NOMO-1 treated with DMSO at 0.1 percent for 48 hours (cell line): ENCODE measurements around the gene AGAP1.

ENCODE experiments used
- DNase-seq: peaks from one replicate; lab custom pipeline; 2025; ENCODE audit not compliant: unreplicated experiment; lab: John Stamatoyannopoulos, UW

Gene AGAP1

GRCh38 chr2:235976956-235977355 is 483.1 kb downstream of the AGAP1 start:
- DNase-seq: no peak

GRCh38 chr2:235977445-235977844 is 483.6 kb downstream of the AGAP1 start:
- DNase-seq: no peak

- DNase-seq: no peak
Observed at GRCh38 chr2:235978022-235978421, 484.2 kb downstream of the AGAP1 start.

- no peak for DNase-seq
Observed at GRCh38 chr2:235979037-235979436, 485.2 kb downstream of the AGAP1 start.

- DNase-seq: no peak
Observed at GRCh38 chr2:235979753-235980435, 486.1 kb downstream of the AGAP1 start.

- DNase-seq: no peak
Observed at GRCh38 chr2:235981631-235982030, 487.8 kb downstream of the AGAP1 start.

- DNase-seq: no peak
Observed at GRCh38 chr2:235983016-235983415, 489.2 kb downstream of the AGAP1 start.

- DNase-seq: no peak
Observed at GRCh38 chr2:235984552-235984951, 490.7 kb downstream of the AGAP1 start.

- no peak for DNase-seq
Observed at GRCh38 chr2:235986361-235986760, 492.5 kb downstream of the AGAP1 start.

- no peak for DNase-seq
Observed at GRCh38 chr2:235988271-235989015, 494.6 kb downstream of the AGAP1 start.

- DNase-seq: no peak
Observed at GRCh38 chr2:235989591-235989990, 495.7 kb downstream of the AGAP1 start.

- DNase-seq: no peak
Observed at GRCh38 chr2:235990344-235990743, 496.5 kb downstream of the AGAP1 start.

- no peak for DNase-seq
Observed at GRCh38 chr2:235992024-235992423, 498.2 kb downstream of the AGAP1 start.

- no peak for DNase-seq
Observed at GRCh38 chr2:235996419-235996818, 502.6 kb downstream of the AGAP1 start.

GRCh38 chr2:235999011-235999410 is 505.2 kb downstream of the AGAP1 start:
- DNase-seq: no peak

GRCh38 chr2:236001166-236001828 is 507.5 kb downstream of the AGAP1 start:
- no peak for DNase-seq

- no peak for DNase-seq
Observed at GRCh38 chr2:236001854-236002253, 508.0 kb downstream of the AGAP1 start.

- DNase-seq: no peak
Observed at GRCh38 chr2:236008006-236008405, 514.2 kb downstream of the AGAP1 start.

GRCh38 chr2:236008857-236009256 is 515.0 kb downstream of the AGAP1 start:
- no peak for DNase-seq

- DNase-seq: no peak
Observed at GRCh38 chr2:236010920-236011685, 517.3 kb downstream of the AGAP1 start.

- DNase-seq: no peak
Observed at GRCh38 chr2:236012155-236012554, 518.3 kb downstream of the AGAP1 start.
